SH-SY5Y (cell line): ENCODE results near the gene ACSL4.

Source experiments
- GATA2 ChIP-seq: IDR thresholded peaks from 2 replicates; pipeline ENCODE4 v1.6.1; 2011; ENCODE audit warnings: mild to moderate bottlenecking, low read depth, low read length
- GATA3 ChIP-seq: IDR thresholded peaks from 2 replicates; pipeline ENCODE4 v1.6.1; 2011; ENCODE audit warnings: low read depth, mild to moderate bottlenecking, low read length, moderate library complexity

Gene ACSL4

GRCh38 chrX:109707319-109707718 is 25.7 kb downstream of the ACSL4 start:
- TF ChIP-seq GATA2 (no peak), GATA3 (no peak)

GRCh38 chrX:109704563-109704962 is 28.5 kb downstream of the ACSL4 start:
- TF ChIP-seq GATA3 = no peak
- TF ChIP-seq GATA2 = no peak

- TF ChIP-seq GATA3 (no peak), GATA2 (no peak)
Observed at GRCh38 chrX:109697855-109698254, 35.2 kb downstream of the ACSL4 start.

GRCh38 chrX:109696146-109696740 is 36.8 kb downstream of the ACSL4 start:
- TF ChIP-seq GATA3 (no peak), GATA2 (no peak)

GRCh38 chrX:109695637-109696036 is 37.4 kb downstream of the ACSL4 start:
- TF ChIP-seq GATA3 (no peak), GATA2 (no peak)

- no peak for TF ChIP-seq GATA2
- no peak for TF ChIP-seq GATA3
Observed at GRCh38 chrX:109691752-109692151, 41.3 kb downstream of the ACSL4 start.

GRCh38 chrX:109691277-109691676 is 41.8 kb downstream of the ACSL4 start:
- TF ChIP-seq GATA2 (no peak), GATA3 (no peak)

GRCh38 chrX:109687903-109688302 is 45.2 kb downstream of the ACSL4 start:
- no peak for TF ChIP-seq GATA3
- no peak for TF ChIP-seq GATA2

- TF ChIP-seq GATA3 (no peak), GATA2 (no peak)
Observed at GRCh38 chrX:109685656-109686078, 47.4 kb downstream of the ACSL4 start.

- TF ChIP-seq GATA2 (no peak), GATA3 (no peak)
Observed at GRCh38 chrX:109684136-109684535, 48.9 kb downstream of the ACSL4 start.

- TF ChIP-seq GATA3 = no peak
- no peak for TF ChIP-seq GATA2
Observed at GRCh38 chrX:109681475-109682081, 51.5 kb downstream of the ACSL4 start.

- TF ChIP-seq GATA3 (no peak), GATA2 (no peak)
Observed at GRCh38 chrX:109679820-109680219, 53.2 kb downstream of the ACSL4 start.

- TF ChIP-seq GATA3 (no peak), GATA2 (no peak)
Observed at GRCh38 chrX:109672239-109672638, 60.8 kb downstream of the ACSL4 start.

- TF ChIP-seq GATA2 (no peak), GATA3 (no peak)
Observed at GRCh38 chrX:109667986-109668385, 65.1 kb downstream of the ACSL4 start.

- no peak for TF ChIP-seq GATA3
- TF ChIP-seq GATA2 = no peak
Observed at GRCh38 chrX:109660435-109661143, 72.5 kb downstream of the ACSL4 start.
